ENCODE measurements around the gene CLCN6.

DNA sequence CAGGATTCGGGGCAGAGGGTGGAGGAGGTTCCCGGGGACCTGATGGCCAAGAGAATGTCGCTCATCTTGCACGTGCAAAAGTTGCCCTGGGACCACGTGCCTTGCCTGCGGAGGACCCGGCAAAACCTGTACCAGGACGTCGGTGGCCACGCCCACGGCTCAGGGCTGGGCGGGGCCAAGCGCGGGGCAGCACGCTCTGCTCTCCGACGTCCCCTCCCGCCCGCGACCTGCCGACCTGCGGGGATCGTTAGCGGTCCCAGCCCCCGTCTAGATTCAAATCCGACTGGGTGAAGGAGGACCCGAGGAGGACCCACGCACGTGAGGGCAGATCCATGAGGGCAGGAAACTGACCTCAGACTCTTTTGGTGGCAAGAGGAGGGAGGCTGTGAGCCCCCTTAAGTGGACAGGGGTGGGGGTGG, 44.0 kb upstream of the CLCN6 start, which contains the start of gene C1orf167:
- TF ChIP-seq TARDBP (IDR thresholded peaks at IDR 0.05): no peak
- no peak for TF ChIP-seq FOXM1 (IDR thresholded peaks at IDR 0.05; ENCODE audit: borderline replicate concordance)
- TF ChIP-seq LEF1 (IDR thresholded peaks at IDR 0.05; ENCODE audit: borderline replicate concordance): no peak
- TF ChIP-seq FOXA1 (IDR thresholded peaks at IDR 0.05): no peak
- no peak for TF ChIP-seq CTBP1 (IDR thresholded peaks at IDR 0.05; ENCODE audit: borderline replicate concordance)
- TF ChIP-seq ZNF384 (IDR thresholded peaks at IDR 0.05): no peak
- TF ChIP-seq SP1 (IDR thresholded peaks at IDR 0.05): no peak
- no peak for TF ChIP-seq FOXK2 (IDR thresholded peaks at IDR 0.05)

Data from HEK293T (cell line).